Heart left ventricle (tissue), 16 donors: ENCODE data around the gene KRI1. TPM values are rescaled to one million over a fixed set of nuclear protein-coding genes. Genes with fewer than 3 reads are reported as not detected.
"Not testable (repeated sequence)": the region's sequence is repeated elsewhere in the genome, so short reads cannot be mapped to it uniquely, and the experiment has no call there.

Experiments
- ATAC-seq, 4 donors: fragments of 200-7000 bp; cut with Tn5 transposase; one replicate each; pipeline ENCODE4 v1.9.1; 2020 to 2022; ENCODE audit warnings: moderate library complexity in 4 of 4, mild to moderate bottlenecking in 3 of 4, moderate number of reproducible peaks in 1 of 4
- DNase-seq, 5 donors: peaks; one replicate each; pipeline ENCODE4 v3.0.0-alpha.2; 2020
- H3K27ac ChIP-seq, 12 donors: fragments of 200-600 bp; sonication (generic) in 4 of 12; one replicate each; pipeline versions ENCODE4 v1.5.0 to v1.8.0; 2016 to 2022; ENCODE audit warnings: mild to moderate bottlenecking in 2 of 12
- H3K27me3 ChIP-seq, 9 donors: fragments of 200-600 bp; sonication (generic) in 2 of 9; one replicate each; pipeline versions ENCODE4 v1.5.1 to v1.8.0; 2016 to 2022; ENCODE audit warnings: mild to moderate bottlenecking in 3 of 9
- H3K36me3 ChIP-seq, 9 donors: fragments of 200-600 bp; sonication (generic) in 2 of 9; one replicate each; pipeline versions ENCODE4 v1.5.0 to v1.8.0; 2018 to 2022; ENCODE audit warnings: mild to moderate bottlenecking in 2 of 9
- H3K4me1 ChIP-seq, 12 donors: fragments of 200-600 bp; sonication (generic) in 4 of 12; one replicate each; pipeline versions ENCODE4 v1.5.0 to v1.8.0; 2016 to 2022; ENCODE audit warnings: mild to moderate bottlenecking in 3 of 12
- H3K4me3 ChIP-seq, 12 donors: fragments of 200-600 bp; sonication (generic) in 4 of 12; one replicate each; pipeline versions ENCODE4 v1.5.0 to v1.8.0; 2017 to 2022; ENCODE audit warnings: mild to moderate bottlenecking in 9 of 12, moderate library complexity in 4 of 12
- H3K9me3 ChIP-seq, 12 donors: fragments of 200-600 bp; sonication (generic) in 4 of 12; one replicate each; pipeline versions ENCODE4 v1.5.0 to v1.8.0; 2016 to 2022; ENCODE audit warnings: mild to moderate bottlenecking in 1 of 12
- POLR2A ChIP-seq, 2 donors: fragments of 450-650 bp; IDR thresholded peaks; one replicate each; pipeline ENCODE4 v1.6.1; 2017; ENCODE audit warnings: antibody characterized with exemption in 2 of 2, mild to moderate bottlenecking in 2 of 2, moderate library complexity in 2 of 2
- WGBS, 4 donors: extraction: QIAGEN DNeasy Blood & Tissue Kit in 2 of 4; methylation state at CpG; one replicate each; pipeline versions ENCODE4 v1.1.5 to v1.1.7; 2013 to 2018; 5-methylcytosine and 5-hydroxymethylcytosine counted together
- intact Hi-C, 10 donors: fragments of 100-400 bp; cut with DNase I; formaldehyde crosslinking; loops; one replicate each; pipeline versions ENCODE4 v1.11.1 to v1.14.2; 2022
- polyA plus RNA-seq, 2 donors: library from polyadenylated mRNA; stranded (reverse); fragments of 200-250 nt; gene quantifications; one replicate each; pipeline ENCODE4 v1.2.3, GENCODE V29; 2013
- total RNA-seq, 9 donors: library from RNA; depleted of rRNA in 2 of 9; stranded (reverse); fragments of >200 nt in 2 of 9; fragmentation: NEBNext Ultra II Directional in 3 of 9; extraction: Animal tissue kit (Norgen Biotek cat#: 25700) in 3 of 9; gene quantifications; one replicate each; pipeline versions ENCODE4 v1.1.0 to v1.2.4, GENCODE V29; 2016 to 2023
- TF ChIP-seq, protein P1 (sequence below), 12 donors: fragments of 200-600 bp; sonication (generic) in 4 of 12; IDR thresholded peaks; one replicate each; pipeline versions ENCODE4 v1.5.0 to v1.8.0; 2018 to 2022; ENCODE audit warnings: antibody characterized with exemption in 12 of 12, mild to moderate bottlenecking in 5 of 12
- donor health status: ischemic (EF 13 %, LVEDD 7.1; RV severe dilation, severe dysfunction).
- donor health status: healthy with polysubstance abuse.
- donor health status: DM: no; HTN: yes; CAD: no.
- donor health status: DM: no; HTN: no; CAD: no.
- donor health status: ischemic (EF 25% LVEDD 6.9; RV normal size, moderate dysfunction).
- donor health status: ischemic (EF 25% LVEDD 5.7; RV mildly dilated, moderate dysfunction).
- donor health status: healthy.
- donor health status: DM: yes; HTN: yes; CAD: no.
- donor health status: ischemic (EF 35%, LVEDD 5.7; RV mildly dilated, moderate dysfunction).
- donor health status: nonischemic (EF 11% LVEDD 7.7; RV severe dilation, severe dysfunction).
- donor health status: DM: yes; HTN: yes; CAD: no.
- donor health status: PGD.
- donor health status: ischemic (EF 29% LVEDD 5.4; RV normal size, mild dysfunction).
- donor health status: nonischemic (EF 23%, LVEDD 6.1; RV moderate dilation, normal function).

Gene KRI1
- total and polyA plus RNA-seq, 11 donors: 6.7 to 15.0 (median 10.4) TPM

DNA sequence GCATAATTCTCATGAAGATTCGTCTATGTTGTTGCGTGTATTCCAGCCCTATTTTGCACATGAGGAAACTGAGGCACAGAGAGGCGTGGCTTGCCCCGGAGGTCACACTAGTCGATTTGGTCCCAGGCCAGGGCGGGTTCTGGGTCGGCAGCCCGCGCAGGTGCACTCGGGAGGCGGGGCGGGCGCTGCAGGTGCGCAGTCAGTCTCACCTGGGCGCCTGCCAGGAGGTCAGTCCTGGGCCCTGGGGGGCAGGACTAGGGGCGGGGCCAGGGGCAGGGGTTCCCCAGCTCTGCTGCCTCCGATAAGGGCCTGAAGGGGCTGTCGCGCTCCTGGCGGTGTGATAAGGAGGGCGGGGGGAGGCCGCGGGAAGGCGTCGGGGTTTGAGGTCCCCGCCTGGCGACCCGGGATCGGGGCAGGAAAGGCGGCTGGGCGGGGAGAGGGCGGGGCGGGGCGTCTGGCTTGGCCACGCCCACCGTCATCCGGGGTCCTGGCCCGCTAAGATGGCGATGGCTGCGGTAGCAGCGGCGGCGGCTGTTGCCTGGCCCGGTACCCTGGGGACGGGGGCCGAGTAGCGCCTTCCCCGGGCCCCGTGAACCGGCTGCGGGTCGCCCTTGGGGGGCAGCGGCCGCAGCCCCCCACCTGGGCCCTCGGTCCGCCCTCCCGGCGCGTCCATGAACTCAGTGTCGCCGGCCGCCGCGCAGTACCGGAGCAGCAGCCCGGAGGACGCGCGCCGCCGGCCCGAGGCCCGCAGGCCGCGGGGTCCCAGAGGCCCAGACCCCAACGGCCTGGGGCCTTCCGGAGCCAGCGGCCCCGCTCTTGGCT lies 22.2 kb downstream of the KRI1 start, which contains the start of gene ATG4D:
Gene ATG4D, plus strand, starts transcription at position 485 of the 822 bp plus-strand sequence. Its CDS starts 187 bp downstream, at position 672.
- DNase-seq (peak; percentile 75 to 91 (median 84)), ATAC-seq (peak; percentile 52 to 91 (median 88))
- H3K27me3 ChIP-seq: no peaks in the 10 kb centered on the region
- H3K4me1 ChIP-seq: peaks cover 0 to 29% (median 17%) of the 10 kb centered on the region in 12 donors
- H3K4me3 ChIP-seq: peak within 1 kb of the TSS; percentile 71 to 100 (median 95)
- peak within 1 kb of the TSS; percentile 76 to 99 (median 92) for H3K27ac ChIP-seq
- H3K36me3 ChIP-seq: peaks cover 0 to 31% (median 23%) of the 10 kb centered on the region in 9 donors
- no peaks in the 10 kb centered on the region for H3K9me3 ChIP-seq
- intact Hi-C loops: loop anchor here in 5 of 10 donors (2.0 to 5.0 kb wide), 3 partner anchors 21 to 41 kb away; partner anchors contain the start of gene KEAP1 (in 4 of the 5)
- TF ChIP-seq, protein P1, sequence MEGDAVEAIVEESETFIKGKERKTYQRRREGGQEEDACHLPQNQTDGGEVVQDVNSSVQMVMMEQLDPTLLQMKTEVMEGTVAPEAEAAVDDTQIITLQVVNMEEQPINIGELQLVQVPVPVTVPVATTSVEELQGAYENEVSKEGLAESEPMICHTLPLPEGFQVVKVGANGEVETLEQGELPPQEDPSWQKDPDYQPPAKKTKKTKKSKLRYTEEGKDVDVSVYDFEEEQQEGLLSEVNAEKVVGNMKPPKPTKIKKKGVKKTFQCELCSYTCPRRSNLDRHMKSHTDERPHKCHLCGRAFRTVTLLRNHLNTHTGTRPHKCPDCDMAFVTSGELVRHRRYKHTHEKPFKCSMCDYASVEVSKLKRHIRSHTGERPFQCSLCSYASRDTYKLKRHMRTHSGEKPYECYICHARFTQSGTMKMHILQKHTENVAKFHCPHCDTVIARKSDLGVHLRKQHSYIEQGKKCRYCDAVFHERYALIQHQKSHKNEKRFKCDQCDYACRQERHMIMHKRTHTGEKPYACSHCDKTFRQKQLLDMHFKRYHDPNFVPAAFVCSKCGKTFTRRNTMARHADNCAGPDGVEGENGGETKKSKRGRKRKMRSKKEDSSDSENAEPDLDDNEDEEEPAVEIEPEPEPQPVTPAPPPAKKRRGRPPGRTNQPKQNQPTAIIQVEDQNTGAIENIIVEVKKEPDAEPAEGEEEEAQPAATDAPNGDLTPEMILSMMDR (IDR thresholded peaks at IDR 0.05): no peak
- TF ChIP-seq POLR2A (IDR thresholded peaks at IDR 0.05): peak in 1 of 2 donors; percentile 78
- 1 to 9% (median 4%) methylated on average over 9 to 79 of the region's 79 CpGs for WGBS, 4 donors

DNA sequence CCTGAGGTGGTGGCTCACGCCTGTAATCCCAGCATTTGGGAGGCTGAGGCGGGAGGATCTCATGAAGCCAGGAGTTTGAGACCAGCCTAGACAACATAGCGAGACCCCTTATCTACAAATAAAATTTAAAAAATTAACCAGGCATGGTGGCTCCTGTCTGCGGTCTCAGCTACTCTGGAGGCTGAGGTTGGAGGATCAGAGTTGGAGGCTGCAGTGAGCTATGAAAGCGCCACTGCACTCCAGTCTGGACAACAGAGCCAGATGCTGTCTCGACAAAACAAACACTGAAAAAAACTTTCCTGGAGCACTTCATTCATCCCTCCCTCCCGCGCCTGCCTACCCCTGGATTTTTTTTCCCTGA lies 22.8 kb downstream of the KRI1 start:
- ATAC-seq: no peak
- TF ChIP-seq, protein P1 (IDR thresholded peaks at IDR 0.05): no peak
- no peak for TF ChIP-seq POLR2A (IDR thresholded peaks at IDR 0.05)
- peaks cover 0 to 29% (median 17%) of the 10 kb centered on the region in 12 donors for H3K4me1 ChIP-seq
- H3K36me3 ChIP-seq: peaks cover 0 to 26% (median 17%) of the 10 kb centered on the region in 9 donors
- DNase-seq: no peak
- no peaks in the 10 kb centered on the region for H3K9me3 ChIP-seq
- WGBS, 4 donors: 59 to 64% (median 62%) methylated on average over 8 of the region's 8 CpGs
- no peaks in the 10 kb centered on the region for H3K27me3 ChIP-seq
- intact Hi-C loops: loop anchor here in 4 of 10 donors (2.0 to 5.0 kb wide), 2 partner anchors 40 to 41 kb away; partner anchors contain the start of gene KEAP1 (in 4 of the 4)
- peak overlapping the region in 11 of 12 donors; percentile 71 to 100 (median 94) for H3K4me3 ChIP-seq
- peak overlapping the region in 7 of 12 donors; percentile 84 to 99 (median 92) for H3K27ac ChIP-seq

GRCh38 chr19:10539016-10539415 lies 26.8 kb downstream of the KRI1 start:
- H3K4me3 ChIP-seq, H3K27ac ChIP-seq, H3K9me3 ChIP-seq, intact Hi-C loops, ATAC-seq, DNase-seq, H3K27me3 ChIP-seq, H3K36me3 ChIP-seq: not testable (repeated sequence)
- H3K4me1 ChIP-seq: peaks cover 0 to 11% (median 4%) of the 10 kb centered on the region in 12 donors
- 72 to 83% (median 78%) methylated on average over 7 to 9 of the region's 9 CpGs for WGBS, 4 donors

DNA sequence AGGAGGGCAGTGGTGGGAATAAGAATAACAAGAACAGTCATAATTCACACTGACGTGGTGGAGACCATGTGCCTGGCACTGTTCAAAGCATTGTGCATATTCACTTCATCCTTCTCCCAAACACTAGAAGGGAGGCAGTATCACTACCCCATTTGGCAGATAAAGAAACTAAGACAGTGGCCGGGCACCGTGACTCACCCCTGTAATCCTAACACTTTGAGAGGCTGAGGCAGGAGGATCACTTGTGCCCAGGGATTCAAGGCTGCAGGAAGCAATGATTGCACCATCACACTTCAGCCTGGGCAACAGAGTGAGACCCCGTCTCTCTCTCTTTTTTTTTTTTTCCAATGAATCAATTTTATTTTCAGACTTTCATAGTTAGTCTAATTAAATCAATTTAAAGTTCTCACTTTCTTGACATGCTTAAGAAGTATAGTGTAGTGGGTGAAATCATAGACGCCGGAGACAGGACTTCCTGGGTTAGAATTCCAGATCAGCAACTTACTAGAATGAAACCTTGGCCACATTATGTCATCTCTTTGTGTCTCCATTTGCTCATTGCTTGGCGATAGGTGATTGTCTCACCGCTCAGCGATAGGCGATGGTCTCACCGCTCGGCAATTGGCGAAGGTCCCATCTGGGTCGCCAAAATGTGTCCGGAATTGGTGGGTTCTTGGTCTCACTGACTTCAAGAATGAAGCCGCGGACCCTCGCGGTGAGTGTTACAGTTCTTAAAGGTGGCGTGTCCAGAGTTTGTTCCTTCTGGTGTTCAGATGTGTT lies 27.4 kb downstream of the KRI1 start:
- Histone ChIP-seq H3K36me3 (no peaks in the 10 kb centered on the region), H3K27ac (no peak overlapping the region), H3K9me3 (no peaks in the 10 kb centered on the region), H3K4me3 (no peak overlapping the region), H3K27me3 (peaks cover 0 to 5% (median 0%) of the 10 kb centered on the region in 9 donors), H3K4me1 (peaks cover 0 to 10% (median 3%) of the 10 kb centered on the region in 12 donors)
- no peak for DNase-seq
- 77 to 78% (median 77%) methylated on average over 20 of the region's 20 CpGs for WGBS, 4 donors
- ATAC-seq: no peak
- TF ChIP-seq, protein P1 (IDR thresholded peaks at IDR 0.05): no peak
- no peak for TF ChIP-seq POLR2A (IDR thresholded peaks at IDR 0.05)
- intact Hi-C loops: no loop called here
